Measurements from ENCODE around the gene CEMP1.

Gene CEMP1

GRCh38 chr16:2482708-2483534 is 48.3 kb downstream of the CEMP1 start:
- no peaks in the 10 kb centered on the region for H3K36me3 ChIP-seq (ENCODE audit: control insufficient read depth, insufficient read depth, low read length)
- H2AFZ ChIP-seq: no peak overlapping the region
- H3K4me1 ChIP-seq: no peaks in the 10 kb centered on the region
- H3K27me3 ChIP-seq (ENCODE audit: control insufficient read depth, insufficient read depth, low read length): no peaks in the 10 kb centered on the region
- no peak overlapping the region for H3K9ac ChIP-seq
- H3K9me3 ChIP-seq (ENCODE audit: control insufficient read depth, low read length): no peaks in the 10 kb centered on the region
- TF ChIP-seq CTCF (IDR thresholded peaks at IDR 0.05): no peak
- no peak overlapping the region for H3K4me2 ChIP-seq (ENCODE audit: low read length)
- H3K4me3 ChIP-seq (ENCODE audit: low read depth, low read length): no peak overlapping the region
- H3K79me2 ChIP-seq: peaks cover 2% of the 10 kb centered on the region
- H3K27ac ChIP-seq: no peak overlapping the region

- H3K4me2 ChIP-seq (ENCODE audit: low read length): no peak overlapping the region
- H3K9me3 ChIP-seq (ENCODE audit: control insufficient read depth, low read length): no peaks in the 10 kb centered on the region
- H3K27ac ChIP-seq: no peak overlapping the region
- no peak overlapping the region for H2AFZ ChIP-seq
- no peaks in the 10 kb centered on the region for H3K27me3 ChIP-seq (ENCODE audit: control insufficient read depth, insufficient read depth, low read length)
- H3K36me3 ChIP-seq (ENCODE audit: control insufficient read depth, insufficient read depth, low read length): no peaks in the 10 kb centered on the region
- no peak overlapping the region for H3K9ac ChIP-seq
- H3K4me3 ChIP-seq (ENCODE audit: low read depth, low read length): no peak overlapping the region
- peaks cover 2% of the 10 kb centered on the region for H3K79me2 ChIP-seq
- no peak for TF ChIP-seq CTCF (IDR thresholded peaks at IDR 0.05)
- H3K4me1 ChIP-seq: no peaks in the 10 kb centered on the region
These were observed 49.0 kb downstream of the CEMP1 start for GRCh38 chr16:2482249-2482648.

- H3K36me3 ChIP-seq (ENCODE audit: control insufficient read depth, insufficient read depth, low read length): no peaks in the 10 kb centered on the region
- no peak overlapping the region for H3K4me3 ChIP-seq (ENCODE audit: low read depth, low read length)
- no peak for TF ChIP-seq CTCF (IDR thresholded peaks at IDR 0.05)
- H3K9me3 ChIP-seq (ENCODE audit: control insufficient read depth, low read length): no peaks in the 10 kb centered on the region
- no peak overlapping the region for H2AFZ ChIP-seq
- H3K4me2 ChIP-seq (ENCODE audit: low read length): no peak overlapping the region
- no peak overlapping the region for H3K9ac ChIP-seq
- H3K79me2 ChIP-seq: peaks cover 2% of the 10 kb centered on the region
- H3K27me3 ChIP-seq (ENCODE audit: control insufficient read depth, insufficient read depth, low read length): no peaks in the 10 kb centered on the region
- no peaks in the 10 kb centered on the region for H3K4me1 ChIP-seq
- H3K27ac ChIP-seq: no peak overlapping the region
These were observed 49.5 kb downstream of the CEMP1 start for GRCh38 chr16:2481676-2482075.

DNA sequence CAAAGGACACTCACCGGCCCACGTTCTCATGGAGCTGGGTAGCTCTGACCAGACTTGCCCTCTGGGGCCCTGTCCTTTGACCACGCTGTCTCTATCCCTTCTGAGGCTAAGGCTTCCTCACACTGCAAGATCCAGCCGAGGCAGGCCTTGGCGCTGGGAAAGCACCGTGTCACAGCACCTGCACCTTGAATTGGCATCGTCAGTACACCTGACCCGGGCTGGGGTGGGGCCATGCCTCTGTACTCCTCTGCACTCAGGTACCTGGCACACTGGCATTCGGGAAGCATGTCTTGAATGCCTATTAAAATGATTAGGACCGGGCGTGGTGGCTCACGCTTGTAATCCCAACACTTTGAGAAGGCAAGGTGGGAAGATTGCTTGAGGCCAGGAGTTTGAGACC is 50.3 kb downstream of the CEMP1 start:
- H3K36me3 ChIP-seq (ENCODE audit: control insufficient read depth, insufficient read depth, low read length): no peaks in the 10 kb centered on the region
- H3K9ac ChIP-seq: no peak overlapping the region
- no peak overlapping the region for H3K4me2 ChIP-seq (ENCODE audit: low read length)
- H3K27ac ChIP-seq: no peak overlapping the region
- H3K79me2 ChIP-seq: peaks cover 2% of the 10 kb centered on the region
- H3K4me3 ChIP-seq (ENCODE audit: low read depth, low read length): no peak overlapping the region
- H3K4me1 ChIP-seq: peaks cover 3% of the 10 kb centered on the region
- no peak for TF ChIP-seq CTCF (IDR thresholded peaks at IDR 0.05)
- no peaks in the 10 kb centered on the region for H3K9me3 ChIP-seq (ENCODE audit: control insufficient read depth, low read length)
- H3K27me3 ChIP-seq (ENCODE audit: control insufficient read depth, insufficient read depth, low read length): no peaks in the 10 kb centered on the region
- no peak overlapping the region for H2AFZ ChIP-seq

All from parathyroid adenoma (tissue), 2 donors.